CD4-positive, alpha-beta T cell treated with Interleukin-4 for 4 hours (primary cell): ENCODE data around the gene IFNA16.
A peak's percentile ranks its signal among the peaks of the same experiment; 100 is the strongest.
"Not testable (repeated sequence)": the region's sequence is repeated elsewhere in the genome, so short reads cannot be mapped to it uniquely, and the experiment has no call there.

Experiments
- DNase-seq: peaks from one replicate; pipeline ENCODE4 v3.0.0-alpha.2; 2020

The IFNA16 gene

DNA sequence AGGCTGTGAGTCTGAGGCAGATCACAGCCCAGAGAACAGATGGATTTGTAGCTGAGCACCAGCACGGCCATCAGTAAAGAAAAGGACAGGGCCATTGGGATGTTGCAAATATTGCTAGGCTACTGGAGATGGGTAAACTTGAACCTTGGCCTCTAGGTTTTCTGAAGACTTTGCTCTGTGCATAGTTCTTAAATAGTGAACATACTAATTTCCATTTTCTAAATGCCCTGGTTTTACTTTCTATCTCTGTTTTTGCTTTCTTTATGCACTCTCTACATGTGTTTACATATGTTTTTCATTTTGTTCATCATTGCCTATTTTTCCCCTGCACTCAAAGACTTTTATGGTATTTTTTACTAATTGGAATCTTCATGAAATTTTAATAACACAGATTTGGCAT, at the start of gene IFNA16:
Gene IFNA16, minus strand, starts transcription at position 101 of the 400 bp plus-strand sequence. Its CDS starts 6 bp downstream, at position 95.
- not testable (repeated sequence) for DNase-seq

DNA sequence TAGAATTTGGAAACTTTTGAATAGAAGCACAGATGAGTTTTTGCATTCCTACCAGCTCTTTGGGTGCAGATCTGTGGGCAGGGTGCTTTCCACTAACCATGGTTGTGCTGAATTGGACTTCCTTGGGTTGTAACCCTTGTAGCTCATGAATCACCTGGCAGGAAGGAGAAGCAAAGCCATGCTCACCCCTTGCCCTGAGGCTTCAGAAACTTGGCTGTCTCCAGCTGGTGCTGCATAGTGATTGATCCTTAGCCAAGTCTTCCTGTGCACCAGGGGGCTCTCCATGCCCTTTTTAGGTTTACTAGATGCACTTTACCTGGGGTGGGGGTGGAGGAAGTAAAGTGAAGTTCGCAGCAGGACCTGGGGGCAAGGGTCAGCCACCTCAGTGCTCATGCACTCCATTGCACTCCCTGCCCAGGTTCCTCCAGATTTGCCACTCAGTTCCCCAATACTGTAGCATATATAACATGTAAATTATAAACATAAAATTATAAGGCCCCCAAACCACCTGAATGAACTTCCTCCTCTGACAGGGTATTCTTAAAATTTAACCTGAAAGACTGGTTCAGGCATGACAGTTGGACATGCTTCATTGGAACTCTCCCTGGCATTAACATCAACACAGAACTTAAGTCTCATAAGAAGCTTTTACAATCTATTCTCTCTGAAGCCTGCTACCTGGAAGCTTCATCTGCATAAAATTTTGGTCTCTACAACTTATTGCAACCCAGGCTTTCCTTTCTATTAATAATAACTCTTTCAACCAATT, 48.5 kb upstream of the IFNA16 start:
- no peak for DNase-seq

- DNase-seq: no peak
Observed at GRCh38 chr9:21255538-21256212, 38.6 kb upstream of the IFNA16 start.

DNA sequence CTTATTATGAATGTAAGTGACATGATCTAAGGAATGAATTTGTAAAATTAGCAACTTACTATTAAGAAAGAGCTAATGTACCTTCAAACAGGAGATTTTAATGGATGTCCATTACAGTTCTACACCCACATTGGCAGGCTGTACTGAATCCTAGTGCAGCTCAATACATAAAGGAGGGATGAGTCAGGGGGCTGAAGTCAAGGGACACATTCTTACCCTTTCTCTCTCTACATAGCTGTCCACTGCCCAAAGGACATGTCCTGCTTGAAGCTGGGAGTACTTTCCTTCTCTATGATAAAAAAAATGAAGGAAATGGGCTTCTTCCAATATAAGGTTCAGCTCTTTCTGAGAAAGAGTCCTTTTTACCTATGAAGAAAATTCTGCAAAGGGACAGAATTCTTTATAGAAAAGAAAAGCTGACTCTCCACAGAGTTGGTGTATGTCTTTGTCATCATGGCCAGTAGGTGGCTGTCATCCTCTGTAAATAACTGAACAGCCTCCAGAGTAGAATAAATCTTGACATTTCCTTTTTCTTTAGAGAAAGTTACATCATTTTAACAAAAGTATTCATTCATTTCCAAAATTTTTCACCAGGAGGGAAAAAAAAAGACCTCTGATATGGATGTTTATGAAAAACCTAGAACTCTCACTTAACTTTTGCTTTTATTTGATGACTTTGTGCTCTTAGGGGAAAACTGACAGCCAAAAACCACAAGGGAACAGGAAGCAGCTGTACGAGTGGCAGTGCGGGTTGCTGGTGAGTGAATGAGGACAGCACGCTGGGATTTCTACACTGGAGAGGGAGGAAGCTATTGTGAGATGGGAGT, 35.8 kb upstream of the IFNA16 start:
- DNase-seq: no peak

GRCh38 chr9:21251638-21252037, 34.5 kb upstream of the IFNA16 start:
- no peak for DNase-seq

GRCh38 chr9:21251190-21251589, 34.1 kb upstream of the IFNA16 start:
- DNase-seq: no peak

- no peak for DNase-seq
Observed at GRCh38 chr9:21244836-21245235, 27.7 kb upstream of the IFNA16 start.

- no peak for DNase-seq
Observed at GRCh38 chr9:21239911-21240310, 22.8 kb upstream of the IFNA16 start, which contains the start of gene IFNA14. TSS of gene IFNA14 (minus strand) at chr9:21240005. CDS start at chr9:21239935, 70 bp downstream.

DNA sequence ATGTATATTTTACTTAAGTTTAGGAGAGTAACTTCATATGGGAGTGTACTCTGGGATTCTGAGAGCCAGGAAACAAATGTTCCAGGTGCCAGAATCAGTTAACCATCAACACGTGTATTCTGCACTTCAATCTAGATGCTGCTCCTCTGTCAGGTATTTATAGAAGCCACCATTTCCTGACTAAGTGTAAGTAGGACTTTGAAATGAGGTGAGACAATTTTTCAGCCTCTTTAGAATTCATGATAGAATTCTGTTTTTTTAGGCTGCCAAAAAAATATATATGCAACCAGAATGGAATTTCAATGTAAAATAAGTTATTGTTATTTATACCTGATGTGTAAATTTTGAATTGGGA, 19.2 kb upstream of the IFNA16 start:
- not testable (repeated sequence) for DNase-seq

- peak; percentile 39 for DNase-seq
Observed at GRCh38 chr9:21235468-21236359, 18.6 kb upstream of the IFNA16 start.

- no peak for DNase-seq
Observed at GRCh38 chr9:21234153-21234687, 17.1 kb upstream of the IFNA16 start.

DNA sequence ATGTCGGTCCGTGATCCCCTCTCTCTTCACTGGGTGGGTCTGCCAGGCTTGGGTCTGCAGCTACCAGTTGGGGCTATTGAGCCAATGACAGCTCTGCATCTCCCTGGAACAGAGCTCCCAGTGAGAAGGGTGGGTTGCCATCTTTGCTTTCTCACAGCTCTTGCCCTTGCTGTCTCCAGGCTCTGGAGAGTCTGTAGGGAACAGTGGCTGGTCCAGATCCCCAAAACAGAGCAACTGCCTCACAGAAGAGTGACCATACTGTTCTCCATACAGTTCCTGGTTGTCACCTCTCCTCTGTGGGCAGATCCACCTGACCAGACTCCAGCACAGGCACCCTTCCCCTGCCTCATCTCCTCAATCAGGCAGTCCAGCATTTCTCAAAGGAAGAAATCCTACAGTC, 16.1 kb upstream of the IFNA16 start:
- DNase-seq: no peak

DNA sequence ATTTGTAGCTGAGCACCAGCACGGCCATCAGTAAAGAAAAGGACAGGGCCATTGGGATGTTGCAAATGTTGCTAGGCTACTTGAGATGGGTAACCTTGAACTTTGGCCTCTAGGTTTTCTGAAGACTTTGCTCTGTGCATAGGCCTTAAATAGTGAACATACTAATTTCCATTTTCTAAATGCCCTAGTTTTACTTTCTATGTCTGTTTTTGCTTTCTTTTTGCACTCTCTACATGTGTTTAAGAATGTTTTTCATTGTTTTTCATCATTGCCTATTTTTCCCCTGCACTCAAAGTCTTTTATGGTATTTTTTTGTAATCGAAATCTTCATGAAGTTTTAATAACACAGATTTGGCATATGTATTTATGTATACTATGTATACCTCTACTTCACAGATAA, 11.0 kb upstream of the IFNA16 start, which contains the start of gene IFNA17:
Gene IFNA17, minus strand, starts transcription at position 101 of the 400 bp plus-strand sequence. Its CDS starts 49 bp downstream, at position 52.
- no peak for DNase-seq

DNA sequence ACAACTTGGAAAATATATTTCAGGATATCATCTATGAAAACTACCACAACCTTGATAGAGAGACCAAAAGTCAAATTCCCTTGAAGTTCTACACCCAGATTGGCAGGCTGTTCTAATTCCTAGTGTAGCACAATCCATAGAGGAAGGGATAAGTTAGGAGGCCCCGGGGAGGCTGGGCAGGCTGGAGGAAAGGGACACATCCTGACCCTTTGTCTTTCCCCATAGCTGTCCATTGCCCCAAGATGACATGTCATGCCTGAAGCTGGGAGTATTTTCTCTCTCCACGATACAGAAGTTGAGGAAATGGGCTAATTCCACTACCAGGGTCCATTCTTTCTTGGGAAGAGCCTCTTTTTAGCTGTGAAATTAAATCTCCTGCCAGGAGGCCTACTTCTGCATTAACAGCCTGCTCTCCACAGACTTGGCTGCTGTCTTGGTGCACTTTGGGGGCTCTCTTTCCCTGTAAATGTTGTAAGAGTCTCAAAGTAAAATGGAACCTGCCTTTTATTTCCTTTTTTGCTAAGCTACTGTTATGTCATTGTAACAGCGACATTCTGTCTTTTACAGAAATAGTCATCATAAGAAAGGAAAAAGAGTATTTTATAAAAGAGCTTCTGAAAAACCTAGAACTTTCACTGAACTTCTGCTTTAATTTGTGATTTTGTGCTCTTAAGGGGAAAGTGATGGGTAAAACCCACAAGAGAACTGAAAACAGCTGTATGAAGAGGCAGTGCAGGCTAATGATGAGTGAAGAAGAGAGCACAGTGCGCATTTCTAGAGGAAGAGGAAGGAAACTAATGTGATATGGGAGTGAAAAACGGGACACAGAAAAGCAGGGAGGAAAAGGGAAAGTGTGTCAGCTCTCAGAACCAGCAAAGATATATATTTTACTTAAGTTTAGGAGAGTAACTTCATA, 3.4 kb downstream of the IFNA16 start:
- peak; percentile 5 for DNase-seq

DNA sequence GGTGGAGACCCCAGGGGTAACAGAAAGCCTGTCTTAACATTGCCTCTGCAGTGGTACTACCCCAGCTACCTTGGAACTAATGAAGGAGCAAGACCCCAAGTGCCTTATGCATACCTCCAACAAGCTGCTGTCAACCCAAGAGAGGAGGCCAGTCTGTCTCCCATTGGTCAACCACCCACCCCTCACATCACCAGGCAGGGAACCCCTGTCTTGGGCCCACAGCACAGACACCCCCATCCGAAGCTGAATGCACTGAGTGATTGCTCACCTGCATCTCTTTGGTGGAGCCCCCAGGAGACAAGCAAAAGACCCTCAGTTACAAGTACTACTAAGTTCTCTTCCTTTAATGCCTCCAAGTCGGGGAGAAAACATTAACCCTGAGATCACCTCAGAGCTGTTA, 5.0 kb downstream of the IFNA16 start:
- not testable (repeated sequence) for DNase-seq

GRCh38 chr9:21210782-21211181, 6.3 kb downstream of the IFNA16 start:
- DNase-seq: not testable (repeated sequence)

- DNase-seq: no peak
Observed at GRCh38 chr9:21210311-21210710, 6.8 kb downstream of the IFNA16 start.

DNA sequence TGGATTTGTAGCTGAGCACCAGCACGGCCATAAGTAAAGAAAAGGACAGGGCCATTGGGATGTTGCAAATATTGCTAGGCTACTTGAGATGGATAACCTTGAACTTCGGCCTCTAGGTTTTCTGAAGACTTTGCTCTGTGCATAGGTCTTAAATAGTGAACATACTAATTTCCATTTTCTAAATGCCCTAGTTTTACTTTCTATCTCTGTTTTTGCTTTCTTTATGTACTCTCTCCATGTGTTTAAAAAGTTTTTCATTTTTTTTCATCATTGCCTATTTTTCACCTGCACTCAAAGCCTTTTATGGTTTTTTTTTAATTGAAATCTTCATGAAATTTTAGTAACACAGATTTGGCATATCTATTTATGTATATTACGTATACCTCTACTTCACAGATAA, 10.1 kb downstream of the IFNA16 start, which contains the start of gene IFNA10:
Gene IFNA10, minus strand, starts transcription at position 101 of the 400 bp plus-strand sequence. Its CDS starts 46 bp downstream, at position 55.
- DNase-seq: not testable (repeated sequence)

DNA sequence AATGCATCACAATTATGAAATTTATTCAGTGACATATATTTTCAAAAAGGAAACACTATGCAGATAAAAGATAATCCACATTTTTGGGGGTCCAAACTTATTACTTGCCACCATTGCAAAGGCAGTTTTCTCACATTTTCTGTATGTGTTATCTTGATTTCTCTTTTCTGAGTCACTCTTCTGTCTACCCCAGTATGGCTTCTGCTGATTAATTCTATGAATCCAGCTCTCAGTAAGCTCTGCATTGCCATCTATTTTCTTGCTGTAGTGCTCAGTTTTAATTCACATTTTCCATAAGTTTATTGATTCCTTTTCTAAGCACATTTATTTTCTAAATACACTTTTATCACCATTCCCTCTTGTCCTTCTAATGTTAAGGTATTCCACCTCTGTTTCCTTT, 11.9 kb downstream of the IFNA16 start:
- DNase-seq: no peak

DNA sequence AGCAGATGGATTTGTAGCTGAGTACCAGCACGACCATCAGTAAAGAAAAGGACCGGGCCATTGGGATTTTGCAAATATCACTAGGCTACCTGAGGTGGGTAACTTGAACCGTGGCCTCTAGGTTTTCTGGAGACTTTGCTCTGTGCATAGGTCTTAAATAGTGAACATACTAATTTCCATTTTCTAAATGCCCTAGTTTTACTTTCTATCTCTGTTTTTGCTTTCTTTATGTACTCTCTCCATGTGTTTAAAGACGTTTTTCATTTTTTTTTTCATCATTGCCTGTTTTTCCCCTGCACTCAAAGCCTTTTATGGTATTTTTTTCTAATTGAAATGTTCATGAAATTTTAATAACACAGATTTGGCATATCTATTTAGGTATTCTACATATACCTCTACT, 15.0 kb downstream of the IFNA16 start, which contains the start of gene IFNA7:
Gene IFNA7, minus strand, starts transcription at position 101 of the 400 bp plus-strand sequence. Its CDS starts 40 bp downstream, at position 61.
- DNase-seq: not testable (repeated sequence)
